HEK293 (cell line): ENCODE measurements around the gene VCL.
A peak's percentile ranks its signal among the peaks of the same experiment; 100 is the strongest.

ENCODE experiments used
- CTCF ChIA-PET: fragments of 350-600 bp; formaldehyde crosslinking; extraction: SDS; loops from one replicate; lab custom pipeline; 2021; ENCODE audit warnings: antibody characterized with exemption; lab: Yijun Ruan, JAX
- POLR2A ChIA-PET: fragments of 300-600 bp; formaldehyde crosslinking; extraction: SDS; loops from one replicate; lab custom pipeline; 2020; ENCODE audit warnings: antibody characterized with exemption, inconsistent platforms; lab: Yijun Ruan, JAX
- H3K27ac ChIP-seq: fragments of 200-500 bp; sonication (Bioruptor generic); 2 replicates; pipeline ENCODE4 v1.5.1; 2014; ENCODE audit warnings: low read depth, low read length, control low read depth, inconsistent platforms; ENCODE audit errors: extremely low read depth
- H3K36me3 ChIP-seq, 2 experiments: fragments of 200-500 bp in 1 of 2; sonication (Bioruptor generic) in 1 of 2; 1 replicate in 1 of 2; 2 replicates in 1 of 2; pipeline ENCODE4 v1.5.1; 2014 to 2017; ENCODE audit warnings: inconsistent platforms in 2 of 2, low read length in 2 of 2; ENCODE audit not compliant: control insufficient read depth in 2 of 2, insufficient read depth in 1 of 2
- H3K4me1 ChIP-seq: fragments of 200-500 bp; sonication (Bioruptor generic); 2 replicates; pipeline ENCODE4 v1.5.1; 2014; ENCODE audit warnings: mild to moderate bottlenecking, low read length, inconsistent platforms; ENCODE audit not compliant: control insufficient read depth, insufficient read depth
- H3K4me3 ChIP-seq: 2 replicates; pipeline ENCODE4 v1.5.1; 2011; ENCODE audit warnings: low read depth, mild to moderate bottlenecking, control low read depth, low read length, moderate library complexity
- H3K9me3 ChIP-seq: fragments of 200-500 bp; sonication (Bioruptor generic); 2 replicates; pipeline ENCODE4 v1.5.1; 2014; ENCODE audit warnings: low read depth, low read length, inconsistent platforms; ENCODE audit not compliant: control insufficient read depth, insufficient read depth
- BCL11A ChIP-seq: fragments of 450-650 bp; formaldehyde crosslinking; IDR thresholded peaks from 2 replicates; pipeline ENCODE4 v1.5.1; 2016; ENCODE audit warnings: low read depth, missing biosample characterization, missing genetic modification characterization
- FEZF1 ChIP-seq: fragments of 450-650 bp; formaldehyde crosslinking; IDR thresholded peaks from 2 replicates; pipeline ENCODE4 v1.5.1; 2016; ENCODE audit warnings: missing biosample characterization, missing genetic modification characterization
- GFI1B ChIP-seq: fragments of 450-650 bp; formaldehyde crosslinking; IDR thresholded peaks from 2 replicates; pipeline ENCODE4 v1.5.1; 2016; ENCODE audit warnings: missing biosample characterization, missing genetic modification characterization
- HOXA7 ChIP-seq: sonication (generic); formaldehyde crosslinking; IDR thresholded peaks from 2 replicates; pipeline ENCODE4 v1.8.1; 2022; ENCODE audit warnings: missing genetic modification reagents, borderline replicate concordance
- OSR2 ChIP-seq: fragments of 450-650 bp; formaldehyde crosslinking; IDR thresholded peaks from 2 replicates; pipeline ENCODE4 v1.5.1; 2016; ENCODE audit warnings: missing biosample characterization, missing genetic modification characterization
- SCRT2 ChIP-seq: fragments of 450-650 bp; formaldehyde crosslinking; IDR thresholded peaks from 2 replicates; pipeline ENCODE4 v1.5.1; 2016; ENCODE audit warnings: missing biosample characterization, missing genetic modification characterization
- ZBTB1 ChIP-seq: fragments of 450-650 bp; formaldehyde crosslinking; IDR thresholded peaks from 2 replicates; pipeline ENCODE4 v1.5.1; 2016; ENCODE audit warnings: missing biosample characterization, missing genetic modification characterization
- ZBTB48 ChIP-seq: fragments of 450-650 bp; formaldehyde crosslinking; IDR thresholded peaks from 2 replicates; pipeline ENCODE4 v1.5.1; 2016; ENCODE audit warnings: missing biosample characterization, missing genetic modification characterization
- ZFP3 ChIP-seq: fragments of 450-650 bp; formaldehyde crosslinking; IDR thresholded peaks from 2 replicates; pipeline ENCODE4 v1.5.1; 2016; ENCODE audit warnings: low read depth, missing biosample characterization, missing genetic modification characterization
- ZNF555 ChIP-seq: fragments of 450-650 bp; formaldehyde crosslinking; conservative IDR thresholded peaks from 2 replicates; pipeline ENCODE4 v1.5.1; 2017; ENCODE audit warnings: missing biosample characterization, mild to moderate bottlenecking, missing genetic modification characterization, inconsistent platforms
- ZNF558 ChIP-seq: fragments of 450-650 bp; formaldehyde crosslinking; IDR thresholded peaks from 2 replicates; pipeline ENCODE4 v1.5.1; 2016; ENCODE audit warnings: missing biosample characterization, missing genetic modification characterization
- ZNF660 ChIP-seq: fragments of 450-650 bp; IDR thresholded peaks from 2 replicates; pipeline ENCODE4 v1.5.1; 2018; ENCODE audit warnings: missing biosample characterization, mild to moderate bottlenecking, missing genetic modification characterization
- ZNF707 ChIP-seq: fragments of 450-650 bp; formaldehyde crosslinking; IDR thresholded peaks from 2 replicates; pipeline ENCODE4 v1.5.1; 2016; ENCODE audit warnings: missing biosample characterization, missing genetic modification characterization
- TF ChIP-seq, protein P1 (sequence below): fragments of 450-650 bp; formaldehyde crosslinking; IDR thresholded peaks from 2 replicates; pipeline ENCODE4 v1.5.1; 2017; ENCODE audit warnings: missing biosample characterization, missing genetic modification characterization
- TF ChIP-seq, protein P2 (sequence below): fragments of 450-650 bp; formaldehyde crosslinking; IDR thresholded peaks from 2 replicates; pipeline ENCODE4 v1.5.1; 2016; ENCODE audit warnings: missing biosample characterization, missing genetic modification characterization
- TF ChIP-seq, protein P3 (sequence below): fragments of 450-650 bp; formaldehyde crosslinking; IDR thresholded peaks from 2 replicates; pipeline ENCODE4; 2016; ENCODE audit warnings: missing biosample characterization, missing genetic modification characterization
- TF ChIP-seq, protein P4 (sequence below): fragments of 450-650 bp; IDR thresholded peaks from 2 replicates; pipeline ENCODE4 v1.5.1; 2018; ENCODE audit warnings: missing biosample characterization, missing genetic modification characterization
- TF ChIP-seq, protein P5 (sequence below): fragments of 450-650 bp; formaldehyde crosslinking; IDR thresholded peaks from 2 replicates; pipeline ENCODE4 v1.5.1; 2016; ENCODE audit warnings: missing biosample characterization, missing genetic modification characterization
- TF ChIP-seq, protein P6 (sequence below): fragments of 450-650 bp; formaldehyde crosslinking; IDR thresholded peaks from 2 replicates; pipeline ENCODE4 v1.5.1; 2016; ENCODE audit warnings: missing biosample characterization, missing genetic modification characterization

VCL gene

DNA sequence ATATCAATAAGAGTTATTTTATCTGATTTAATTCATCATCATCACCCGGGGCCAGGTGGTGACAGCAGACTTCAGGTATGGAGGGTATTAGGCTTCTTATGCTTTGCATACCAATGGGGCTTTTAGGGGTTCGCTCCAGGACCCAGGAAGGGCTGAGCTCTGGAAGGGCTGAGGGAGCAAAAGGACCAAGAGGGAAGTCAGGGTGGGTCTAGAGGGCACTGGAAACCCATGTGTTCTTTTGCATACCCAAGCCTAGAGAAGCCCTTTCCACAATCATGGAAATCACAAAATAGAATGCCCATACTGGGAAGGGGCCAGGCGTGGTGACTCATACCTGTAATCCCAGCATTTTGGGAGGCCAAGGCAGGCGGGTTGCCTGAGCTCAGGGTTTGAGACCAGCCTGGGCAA lies 30.9 kb upstream of the VCL start:
- TF ChIP-seq ZBTB1 (tag by site-specific recombination) (no peak), HOXA7 (CRISPR knock-in tag) (no peak), FEZF1 (tag by site-specific recombination) (no peak), ZNF555 (tag by site-specific recombination) (no peak), ZNF558 (no peak), GFI1B (tag by site-specific recombination) (no peak)
- TF ChIP-seq, protein P1, sequence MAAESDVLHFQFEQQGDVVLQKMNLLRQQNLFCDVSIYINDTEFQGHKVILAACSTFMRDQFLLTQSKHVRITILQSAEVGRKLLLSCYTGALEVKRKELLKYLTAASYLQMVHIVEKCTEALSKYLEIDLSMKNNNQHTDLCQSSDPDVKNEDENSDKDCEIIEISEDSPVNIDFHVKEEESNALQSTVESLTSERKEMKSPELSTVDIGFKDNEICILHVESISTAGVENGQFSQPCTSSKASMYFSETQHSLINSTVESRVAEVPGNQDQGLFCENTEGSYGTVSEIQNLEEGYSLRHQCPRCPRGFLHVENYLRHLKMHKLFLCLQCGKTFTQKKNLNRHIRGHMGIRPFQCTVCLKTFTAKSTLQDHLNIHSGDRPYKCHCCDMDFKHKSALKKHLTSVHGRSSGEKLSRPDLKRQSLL, result no peak
- TF ChIP-seq, protein P2, sequence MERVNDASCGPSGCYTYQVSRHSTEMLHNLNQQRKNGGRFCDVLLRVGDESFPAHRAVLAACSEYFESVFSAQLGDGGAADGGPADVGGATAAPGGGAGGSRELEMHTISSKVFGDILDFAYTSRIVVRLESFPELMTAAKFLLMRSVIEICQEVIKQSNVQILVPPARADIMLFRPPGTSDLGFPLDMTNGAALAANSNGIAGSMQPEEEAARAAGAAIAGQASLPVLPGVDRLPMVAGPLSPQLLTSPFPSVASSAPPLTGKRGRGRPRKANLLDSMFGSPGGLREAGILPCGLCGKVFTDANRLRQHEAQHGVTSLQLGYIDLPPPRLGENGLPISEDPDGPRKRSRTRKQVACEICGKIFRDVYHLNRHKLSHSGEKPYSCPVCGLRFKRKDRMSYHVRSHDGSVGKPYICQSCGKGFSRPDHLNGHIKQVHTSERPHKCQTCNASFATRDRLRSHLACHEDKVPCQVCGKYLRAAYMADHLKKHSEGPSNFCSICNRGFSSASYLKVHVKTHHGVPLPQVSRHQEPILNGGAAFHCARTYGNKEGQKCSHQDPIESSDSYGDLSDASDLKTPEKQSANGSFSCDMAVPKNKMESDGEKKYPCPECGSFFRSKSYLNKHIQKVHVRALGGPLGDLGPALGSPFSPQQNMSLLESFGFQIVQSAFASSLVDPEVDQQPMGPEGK (tag by site-specific recombination), result no peak
- TF ChIP-seq, protein P3, sequence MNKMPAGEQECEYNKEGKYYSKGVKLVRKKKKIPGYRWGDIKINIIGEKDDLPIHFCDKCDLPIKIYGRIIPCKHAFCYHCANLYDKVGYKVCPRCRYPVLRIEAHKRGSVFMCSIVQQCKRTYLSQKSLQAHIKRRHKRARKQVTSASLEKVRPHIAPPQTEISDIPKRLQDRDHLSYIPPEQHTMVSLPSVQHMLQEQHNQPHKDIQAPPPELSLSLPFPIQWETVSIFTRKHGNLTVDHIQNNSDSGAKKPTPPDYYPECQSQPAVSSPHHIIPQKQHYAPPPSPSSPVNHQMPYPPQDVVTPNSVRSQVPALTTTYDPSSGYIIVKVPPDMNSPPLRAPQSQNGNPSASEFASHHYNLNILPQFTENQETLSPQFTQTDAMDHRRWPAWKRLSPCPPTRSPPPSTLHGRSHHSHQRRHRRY (tag by site-specific recombination), result no peak
- TF ChIP-seq, all 188 proteins: peak for 0
- Histone ChIP-seq H3K4me3 (no peak overlapping the region), H3K4me1 (peaks cover 14% of the 10 kb centered on the region), H3K9me3 (no peaks in the 10 kb centered on the region), H3K36me3 (no peaks in the 10 kb centered on the region), H3K27ac (peak overlapping the region; percentile 90)
- ChIA-PET POLR2A (interaction anchor here (1.2 to 1.7 kb wide), 3 partner anchors 13 to 79 kb away, joined by 3 to 12 read pairs (median 4); partner anchors contain the start of gene VCL), CTCF (interaction anchor here (0.7 to 3.3 kb wide), 5 partner anchors 10 to 1076 kb away, joined by 3 to 16 read pairs (median 3); no protein-coding TSS in a partner anchor)

DNA sequence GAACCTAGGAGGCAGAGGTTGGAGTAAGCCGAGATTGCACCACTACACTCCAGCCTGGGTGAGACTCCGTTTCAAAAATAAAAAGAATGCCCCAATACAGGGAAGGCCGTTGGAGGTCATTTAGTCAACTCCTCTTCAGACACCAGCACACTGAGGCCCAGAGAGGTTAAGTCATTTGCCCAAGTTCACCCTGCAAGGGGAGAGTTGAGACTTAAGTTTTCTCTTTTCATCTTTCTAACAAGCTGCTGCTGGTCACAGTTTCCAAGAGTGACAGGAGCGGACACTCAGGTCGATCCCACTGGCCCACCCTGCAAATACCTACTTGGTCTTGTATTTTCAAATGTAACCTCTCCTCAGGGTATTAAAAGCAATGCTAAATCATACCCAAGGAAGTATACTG lies 30.4 kb upstream of the VCL start:
- Histone ChIP-seq H3K9me3 (no peaks in the 10 kb centered on the region), H3K36me3 (no peaks in the 10 kb centered on the region), H3K4me3 (no peak overlapping the region), H3K27ac (no peak overlapping the region; the same call in 1 of the 2 replicates), H3K4me1 (peaks cover 14% of the 10 kb centered on the region)
- ChIA-PET CTCF (interaction anchor here (0.7 to 1.2 kb wide), 3 partner anchors 11 to 109 kb away, joined by 3 to 4 read pairs (median 3); no protein-coding TSS in a partner anchor), POLR2A (interaction anchor here (1.2 kb wide), 1 partner anchor 32 kb away, joined by 3 read pairs; no protein-coding TSS in a partner anchor)
- TF ChIP-seq ZNF707 (tag by site-specific recombination) (no peak), ZFP3 (peak; percentile 59; the same call in 1 of the 2 replicates)
- TF ChIP-seq, protein P4, sequence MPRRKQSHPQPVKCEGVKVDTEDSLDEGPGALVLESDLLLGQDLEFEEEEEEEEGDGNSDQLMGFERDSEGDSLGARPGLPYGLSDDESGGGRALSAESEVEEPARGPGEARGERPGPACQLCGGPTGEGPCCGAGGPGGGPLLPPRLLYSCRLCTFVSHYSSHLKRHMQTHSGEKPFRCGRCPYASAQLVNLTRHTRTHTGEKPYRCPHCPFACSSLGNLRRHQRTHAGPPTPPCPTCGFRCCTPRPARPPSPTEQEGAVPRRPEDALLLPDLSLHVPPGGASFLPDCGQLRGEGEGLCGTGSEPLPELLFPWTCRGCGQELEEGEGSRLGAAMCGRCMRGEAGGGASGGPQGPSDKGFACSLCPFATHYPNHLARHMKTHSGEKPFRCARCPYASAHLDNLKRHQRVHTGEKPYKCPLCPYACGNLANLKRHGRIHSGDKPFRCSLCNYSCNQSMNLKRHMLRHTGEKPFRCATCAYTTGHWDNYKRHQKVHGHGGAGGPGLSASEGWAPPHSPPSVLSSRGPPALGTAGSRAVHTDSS (tag by site-specific recombination), result no peak

DNA sequence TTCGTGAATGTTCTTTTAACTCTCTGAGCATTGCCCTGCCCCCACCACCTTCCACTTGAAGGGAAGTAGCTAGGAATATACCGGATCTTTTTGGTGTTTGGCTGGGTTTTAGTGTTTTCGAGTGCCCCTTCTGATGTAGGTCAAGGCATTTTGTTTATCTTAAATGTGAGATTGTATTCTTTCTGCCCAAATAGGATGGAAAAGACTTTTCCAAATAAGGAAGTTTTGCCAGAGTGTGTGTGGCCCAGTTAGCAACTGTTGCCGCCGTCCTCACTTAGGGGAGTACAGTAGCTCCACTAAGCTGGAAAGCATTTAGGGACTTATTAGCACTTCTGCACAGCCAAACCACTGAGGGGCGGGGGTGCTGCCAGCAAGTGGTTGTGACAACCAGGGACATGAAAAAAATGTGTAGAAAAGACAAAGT lies 29.8 kb upstream of the VCL start:
- CTCF ChIA-PET, result interaction anchor here (0.6 to 1.2 kb wide), 4 partner anchors 12 to 660 kb away, joined by 3 to 4 read pairs (median 3); no protein-coding TSS in a partner anchor
- no peaks in the 10 kb centered on the region for H3K9me3 ChIP-seq
- POLR2A ChIA-PET, result interaction anchor here (0.5 to 1.2 kb wide), 2 partner anchors 31 to 1748 kb away, joined by 3 to 7 read pairs; no protein-coding TSS in a partner anchor
- H3K36me3 ChIP-seq, result no peaks in the 10 kb centered on the region
- no peak overlapping the region for H3K4me3 ChIP-seq
- H3K27ac ChIP-seq, result no peak overlapping the region
- peaks cover 14% of the 10 kb centered on the region for H3K4me1 ChIP-seq
- TF ChIP-seq, protein P5, sequence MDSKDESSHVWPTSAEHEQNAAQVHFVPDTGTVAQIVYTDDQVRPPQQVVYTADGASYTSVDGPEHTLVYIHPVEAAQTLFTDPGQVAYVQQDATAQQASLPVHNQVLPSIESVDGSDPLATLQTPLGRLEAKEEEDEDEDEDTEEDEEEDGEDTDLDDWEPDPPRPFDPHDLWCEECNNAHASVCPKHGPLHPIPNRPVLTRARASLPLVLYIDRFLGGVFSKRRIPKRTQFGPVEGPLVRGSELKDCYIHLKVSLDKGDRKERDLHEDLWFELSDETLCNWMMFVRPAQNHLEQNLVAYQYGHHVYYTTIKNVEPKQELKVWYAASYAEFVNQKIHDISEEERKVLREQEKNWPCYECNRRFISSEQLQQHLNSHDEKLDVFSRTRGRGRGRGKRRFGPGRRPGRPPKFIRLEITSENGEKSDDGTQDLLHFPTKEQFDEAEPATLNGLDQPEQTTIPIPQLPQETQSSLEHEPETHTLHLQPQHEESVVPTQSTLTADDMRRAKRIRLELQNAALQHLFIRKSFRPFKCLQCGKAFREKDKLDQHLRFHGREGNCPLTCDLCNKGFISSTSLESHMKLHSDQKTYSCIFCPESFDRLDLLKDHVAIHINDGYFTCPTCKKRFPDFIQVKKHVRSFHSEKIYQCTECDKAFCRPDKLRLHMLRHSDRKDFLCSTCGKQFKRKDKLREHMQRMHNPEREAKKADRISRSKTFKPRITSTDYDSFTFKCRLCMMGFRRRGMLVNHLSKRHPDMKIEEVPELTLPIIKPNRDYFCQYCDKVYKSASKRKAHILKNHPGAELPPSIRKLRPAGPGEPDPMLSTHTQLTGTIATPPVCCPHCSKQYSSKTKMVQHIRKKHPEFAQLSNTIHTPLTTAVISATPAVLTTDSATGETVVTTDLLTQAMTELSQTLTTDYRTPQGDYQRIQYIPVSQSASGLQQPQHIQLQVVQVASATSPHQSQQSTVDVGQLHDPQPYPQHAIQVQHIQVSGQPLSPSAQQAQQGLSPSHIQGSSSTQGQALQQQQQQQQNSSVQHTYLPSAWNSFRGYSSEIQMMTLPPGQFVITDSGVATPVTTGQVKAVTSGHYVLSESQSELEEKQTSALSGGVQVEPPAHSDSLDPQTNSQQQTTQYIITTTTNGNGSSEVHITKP, result peak; percentile 80
- TF ChIP-seq OSR2 (tag by site-specific recombination) (peak; percentile 60; the same call in 1 of the 2 replicates), ZBTB48 (tag by site-specific recombination) (peak; percentile 42), ZNF660 (tag by site-specific recombination) (no peak), BCL11A (tag by site-specific recombination) (no peak), SCRT2 (tag by site-specific recombination) (peak; percentile 53)
- TF ChIP-seq, protein P6, sequence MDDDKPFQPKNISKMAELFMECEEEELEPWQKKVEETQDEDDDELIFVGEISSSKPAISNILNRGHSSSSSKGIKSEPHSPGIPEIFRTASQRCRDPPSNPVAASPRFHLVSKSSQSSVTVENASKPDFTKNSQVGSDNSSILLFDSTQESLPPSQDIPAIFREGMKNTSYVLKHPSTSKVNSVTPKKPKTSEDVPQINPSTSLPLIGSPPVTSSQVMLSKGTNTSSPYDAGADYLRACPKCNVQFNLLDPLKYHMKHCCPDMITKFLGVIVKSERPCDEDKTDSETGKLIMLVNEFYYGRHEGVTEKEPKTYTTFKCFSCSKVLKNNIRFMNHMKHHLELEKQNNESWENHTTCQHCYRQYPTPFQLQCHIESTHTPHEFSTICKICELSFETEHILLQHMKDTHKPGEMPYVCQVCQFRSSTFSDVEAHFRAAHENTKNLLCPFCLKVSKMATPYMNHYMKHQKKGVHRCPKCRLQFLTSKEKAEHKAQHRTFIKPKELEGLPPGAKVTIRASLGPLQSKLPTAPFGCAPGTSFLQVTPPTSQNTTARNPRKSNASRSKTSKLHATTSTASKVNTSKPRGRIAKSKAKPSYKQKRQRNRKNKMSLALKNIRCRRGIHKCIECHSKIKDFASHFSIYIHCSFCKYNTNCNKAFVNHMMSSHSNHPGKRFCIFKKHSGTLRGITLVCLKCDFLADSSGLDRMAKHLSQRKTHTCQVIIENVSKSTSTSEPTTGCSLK, result no peak
